HepG2 (cell line): ENCODE measurements around the gene SPTBN4. TPM values are rescaled to one million over a fixed set of nuclear protein-coding genes. Genes with fewer than 3 reads are reported as not detected.

Source experiments
- ATAC-seq: fragments of 200-7000 bp; cut with Tn5 transposase; 3 replicates; pipeline ENCODE4 v1.9.1; 2020; ENCODE audit warnings: mild to moderate bottlenecking, moderate library complexity
- BruUV-seq: library from RNA; stranded (reverse); fragments of 400-500 nt; replicated peaks from 2 replicates; lab custom pipeline; 2021; lab: Mats Ljungman, UMichigan
- CTCF ChIA-PET: fragments of 300-600 bp; formaldehyde crosslinking; extraction: SDS; loops from one replicate; lab custom pipeline; 2021; ENCODE audit warnings: low total read pairs, inconsistent platforms, low intra/inter-chr PET ratio; lab: Yijun Ruan, JAX
- POLR2A ChIA-PET: fragments of 350-600 bp; sonication (Branson Sonifier 250); formaldehyde crosslinking; loops from one replicate; lab custom pipeline; 2020; ENCODE audit warnings: antibody characterized with exemption, inconsistent platforms; lab: Yijun Ruan, JAX
- DNase-seq: peaks from one replicate; pipeline ENCODE4 v3.0.0-alpha.2; 2015; ENCODE audit warnings: low spot score
- FAIRE-seq: peaks from 3 replicates; lab custom pipeline; 2011; peaks lifted over from hg19 to GRCh38; lab: Jason Lieb, UNC
- H2AFZ ChIP-seq: one replicate; pipeline ENCODE4 v1.6.1; 2011; ENCODE audit warnings: low read length, inconsistent platforms
- H3K27ac ChIP-seq: fragments of 300-600 bp; 3 replicates; pipeline ENCODE4 v1.8.0; 2011; ENCODE audit warnings: mixed run types, mild to moderate bottlenecking, mixed read lengths, low read length, inconsistent platforms; ENCODE audit not compliant: insufficient read depth; ENCODE audit errors: extremely low read length
- H3K27me3 ChIP-seq, 2 experiments: fragments of 200-600 bp in 1 of 2; 2 replicates in 1 of 2; 3 replicates in 1 of 2; pipeline versions ENCODE4 v1.6.0 to v1.8.0; 2011; ENCODE audit warnings: low read length in 2 of 2, mild to moderate bottlenecking in 2 of 2, moderate library complexity in 2 of 2, inconsistent platforms in 1 of 2; ENCODE audit not compliant: insufficient read depth in 2 of 2, control insufficient read depth in 1 of 2
- H3K36me3 ChIP-seq, 2 experiments: fragments of 200-600 bp in 1 of 2; replicated peaks in 1 of 2; 2 replicates in 1 of 2; 3 replicates in 1 of 2; pipeline versions ENCODE4 v1.5.1 to v1.8.0; 2011; ENCODE audit warnings: low read length in 2 of 2, inconsistent platforms in 1 of 2; ENCODE audit not compliant: insufficient read depth in 2 of 2, control insufficient read depth in 1 of 2
- H3K4me1 ChIP-seq: 2 replicates; pipeline ENCODE4 v1.5.1; 2012; ENCODE audit warnings: low read length, inconsistent platforms; ENCODE audit not compliant: insufficient read depth
- H3K4me2 ChIP-seq: 2 replicates; pipeline ENCODE4 v1.6.0; 2011; ENCODE audit warnings: low read depth, low read length, inconsistent platforms
- H3K4me3 ChIP-seq, 3 experiments: fragments of 200-600 bp in 1 of 3; sonication (generic), shearing (Covaris generic) in 1 of 3; replicated peaks in 1 of 3; 2 replicates each; pipeline ENCODE4 v1.5.1; 2011 to 2016; ENCODE audit warnings: low read length in 3 of 3, inconsistent platforms in 2 of 3, low read depth in 2 of 3, mild to moderate bottlenecking in 2 of 3, control low read depth in 1 of 3, mixed read lengths in 1 of 3; ENCODE audit not compliant: insufficient read depth in 1 of 3
- H3K79me2 ChIP-seq: one replicate; pipeline ENCODE4 v1.6.1; 2011; ENCODE audit warnings: low read length, inconsistent platforms; ENCODE audit not compliant: insufficient read depth
- H3K9ac ChIP-seq: 2 replicates; pipeline ENCODE4 v1.6.0; 2011; ENCODE audit warnings: mild to moderate bottlenecking, low read depth, low read length, inconsistent platforms; ENCODE audit not compliant: insufficient read depth
- H3K9me3 ChIP-seq: 2 replicates; pipeline ENCODE4 v1.5.1; 2012; ENCODE audit warnings: mild to moderate bottlenecking, low read length
- H4K20me1 ChIP-seq: 2 replicates; pipeline ENCODE4 v1.6.0; 2011; ENCODE audit warnings: inconsistent platforms, mild to moderate bottlenecking, low read length, moderate library complexity; ENCODE audit not compliant: insufficient read depth
- ADNP ChIP-seq: sonication (generic); formaldehyde crosslinking; IDR thresholded peaks from 2 replicates; pipeline ENCODE4 v1.4.0; 2020; ENCODE audit warnings: missing genetic modification reagents
- EZH2 ChIP-seq: conservative IDR thresholded peaks from 2 replicates; pipeline ENCODE4 v1.6.1; 2012; ENCODE audit warnings: mild to moderate bottlenecking, low read depth, low read length, moderate library complexity
- FOXP1 ChIP-seq, 2 experiments: fragments of 450-650 bp in 1 of 2; IDR thresholded peaks; 2 replicates each; pipeline ENCODE4 v1.6.1; 2017 to 2018; ENCODE audit warnings: antibody characterized with exemption in 1 of 2
- HDAC1 ChIP-seq: sonication (generic); formaldehyde crosslinking; IDR thresholded peaks from 2 replicates; pipeline ENCODE4 v1.5.1; 2020; ENCODE audit warnings: mild to moderate bottlenecking, missing genetic modification reagents
- NBN ChIP-seq: fragments of 450-650 bp; conservative IDR thresholded peaks from 2 replicates; pipeline ENCODE4 v1.6.1; 2017
- SIX1 ChIP-seq: sonication (generic); formaldehyde crosslinking; IDR thresholded peaks from 2 replicates; pipeline ENCODE4 v1.4.0; 2020; ENCODE audit warnings: missing genetic modification reagents, borderline replicate concordance
- ZFP82 ChIP-seq: sonication (generic); formaldehyde crosslinking; IDR thresholded peaks from 2 replicates; pipeline ENCODE4 v1.5.1; 2020; ENCODE audit warnings: mild to moderate bottlenecking, missing genetic modification reagents, borderline replicate concordance
- ZNF274 ChIP-seq: sonication (generic); formaldehyde crosslinking; IDR thresholded peaks from 2 replicates; pipeline ENCODE4 v1.5.1; 2020; ENCODE audit warnings: mild to moderate bottlenecking, missing genetic modification reagents
- ZNF296 ChIP-seq: sonication (generic); formaldehyde crosslinking; conservative IDR thresholded peaks from 2 replicates; pipeline ENCODE4 v1.5.0; 2020; ENCODE audit warnings: mild to moderate bottlenecking, missing genetic modification reagents
- ZNF430 ChIP-seq: sonication (generic); formaldehyde crosslinking; IDR thresholded peaks from 2 replicates; pipeline ENCODE4 v1.9.0; 2021; ENCODE audit warnings: mild to moderate bottlenecking, missing genetic modification reagents
- ZNF577 ChIP-seq: sonication (generic); formaldehyde crosslinking; IDR thresholded peaks from 2 replicates; pipeline ENCODE4 v1.4.0; 2020; ENCODE audit warnings: mild to moderate bottlenecking, low read depth, missing genetic modification reagents, borderline replicate concordance
- ZNF674 ChIP-seq: sonication (generic); formaldehyde crosslinking; IDR thresholded peaks from 2 replicates; pipeline ENCODE4 v1.5.0; 2020; ENCODE audit warnings: low read depth, mild to moderate bottlenecking, missing genetic modification reagents
- ZNF780A ChIP-seq: sonication (generic); formaldehyde crosslinking; IDR thresholded peaks from 2 replicates; pipeline ENCODE4 v1.8.0; 2022; ENCODE audit warnings: mild to moderate bottlenecking, missing genetic modification reagents, moderate library complexity
- WGBS: methylation state at CpG from one replicate; pipeline ENCODE4 v1.1.6; 2017; ENCODE audit warnings: low lambda C conversion rate; 5-methylcytosine and 5-hydroxymethylcytosine counted together
- in situ Hi-C: cut with HindIII; loops from 2 replicates; pipeline ENCODE4 v1.10.0; 2017; ENCODE audit warnings: low pct_unique_long_range_greater_than_20kb; ENCODE audit not compliant: extremely low pct_ligation_motif_present
- intact Hi-C: fragments of 100-400 bp; cut with micrococcal nuclease; formaldehyde crosslinking; loops from one replicate; pipeline ENCODE4 v1.10.0; 2022; ENCODE audit not compliant: unreplicated experiment
- polyA plus RNA-seq, 8 experiments: library from polyadenylated mRNA; depleted of rRNA in 3 of 8; stranded (reverse) in 7 of 8; unstranded in 1 of 8; fragments of >200 nt; fragmentation: Illumina TruSeq in 4 of 8; extraction: Trizol in 4 of 8; gene quantifications; 2 replicates each; pipeline versions ENCODE4 v1.2.1 to v1.2.3, GENCODE V29; 2011 to 2016; ENCODE audit warnings: low read depth in 4 of 8, missing spikeins in 1 of 8, mixed read lengths in 1 of 8; ENCODE audit not compliant: insufficient read depth in 1 of 8
- total RNA-seq, 5 experiments: library from RNA; depleted of rRNA; stranded (reverse); fragments of >200 nt; fragmentation: Illumina TruSeq; extraction: Trizol; gene quantifications; 2 replicates each; pipeline ENCODE4 v1.2.3, GENCODE V29; 2016; ENCODE audit warnings: low read depth in 1 of 5
- TF ChIP-seq, protein P1 (sequence below): sonication (generic); formaldehyde crosslinking; IDR thresholded peaks from 2 replicates; pipeline ENCODE4 v1.4.0; 2020; ENCODE audit warnings: missing genetic modification reagents

The SPTBN4 gene
- total and polyA plus RNA-seq, 2 of the 13 experiments (the other 11 are each of a cell fraction or from before 2014, with no cell fraction given): 0.11 TPM

DNA sequence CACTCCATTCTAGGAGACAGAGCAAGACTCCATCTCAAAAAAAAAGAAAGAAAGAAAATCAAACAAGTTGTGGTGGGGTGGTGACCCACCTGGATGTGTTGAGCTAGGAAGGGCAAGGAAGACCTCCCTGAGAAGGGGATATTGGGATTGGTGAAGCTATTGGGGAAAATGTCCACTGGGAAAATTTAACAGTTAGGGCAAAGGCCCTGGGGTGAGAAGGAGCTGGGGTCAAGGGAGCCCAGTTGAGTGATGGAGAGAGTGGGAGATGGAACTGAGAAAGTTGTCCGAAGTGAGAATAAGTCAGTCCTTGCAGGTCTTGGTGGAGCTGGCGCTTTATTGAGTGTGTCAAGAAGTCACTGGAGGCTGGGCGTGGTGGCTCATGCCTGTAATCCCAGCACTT lies 28.5 kb upstream of the SPTBN4 start:
- FAIRE-seq (no peak), DNase-seq (no peak), ATAC-seq (no peak)
- Histone ChIP-seq H2AFZ (no peak overlapping the region), H3K4me1 (peaks cover 34% of the 10 kb centered on the region), H3K9me3 (no peaks in the 10 kb centered on the region), H3K4me3 (no peak overlapping the region), H3K27me3 (no peaks in the 10 kb centered on the region; a peak in 1 of 5 replicates), H3K27ac (no peak overlapping the region), H3K79me2 (peaks cover 19% of the 10 kb centered on the region), H3K9ac (no peak overlapping the region), H3K36me3 (peaks cover 7 to 22% of the 10 kb centered on the region in 2 experiments; a peak in 4 of 5 replicates), H4K20me1 (peaks cover 13% of the 10 kb centered on the region), H3K4me2 (no peak overlapping the region)
- POLR2A ChIA-PET: interaction anchor here (2.9 kb wide), 1 partner anchor 12 kb away, joined by 15 read pairs; the partner anchor contains the start of gene SERTAD1
- no peak for TF ChIP-seq ZNF274 (CRISPR knock-in tag)
- BruUV-seq: no TSS peak
- in situ Hi-C loops (no loop called here), intact Hi-C loops (no loop called here)
- CTCF ChIA-PET: no interaction called here
- WGBS: 92% methylated on average over 3 of the region's 3 CpGs

DNA sequence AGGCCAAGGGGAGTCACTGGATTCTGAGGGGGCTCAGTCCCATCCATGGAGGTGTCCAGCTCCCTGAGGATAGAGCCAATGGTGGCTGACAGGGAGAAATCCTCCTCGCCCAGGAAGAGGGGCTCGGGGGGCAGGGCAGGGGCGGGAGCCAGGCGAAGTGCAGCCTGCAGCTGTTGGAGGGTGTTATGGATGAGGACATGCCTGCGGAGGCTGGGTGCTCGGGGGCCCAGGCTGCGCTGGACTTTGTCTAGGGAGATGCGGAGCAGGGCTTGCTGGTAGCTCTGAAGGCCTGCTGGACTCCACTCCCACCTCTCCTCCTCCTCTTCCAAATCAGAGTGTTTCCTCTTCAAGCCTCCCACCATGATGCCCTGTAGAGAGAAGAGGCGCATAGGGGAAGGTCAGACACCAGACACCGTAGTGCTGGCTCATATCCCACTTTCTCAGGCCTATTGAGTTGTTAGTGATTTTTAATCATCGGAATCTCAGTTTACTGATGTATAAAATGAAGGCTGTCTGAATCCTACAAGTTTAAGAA lies 25.0 kb upstream of the SPTBN4 start:
- Histone ChIP-seq H3K4me1 (peaks cover 12% of the 10 kb centered on the region), H3K36me3 (peaks cover 7 to 22% of the 10 kb centered on the region in 2 experiments; a peak in 4 of 5 replicates), H4K20me1 (peaks cover 13% of the 10 kb centered on the region), H3K9me3 (no peaks in the 10 kb centered on the region), H3K4me2 (peak overlapping the region; percentile 97), H3K9ac (peak overlapping the region; percentile 76), H3K79me2 (peaks cover 27% of the 10 kb centered on the region), H3K27me3 (peaks cover 0 to 5% of the 10 kb centered on the region in 2 experiments; a peak in 1 of 5 replicates), H3K27ac (no peak overlapping the region), H2AFZ (no peak overlapping the region), H3K4me3 (peak overlapping the region in 1 of 3 experiments; percentile 76; a peak in 1 of 6 replicates)
- DNase-seq (no peak), FAIRE-seq (no peak), ATAC-seq (no peak)
- ChIA-PET POLR2A (interaction anchor here (1.7 to 4.6 kb wide), 3 partner anchors 15 to 162 kb away, joined by 4 to 80 read pairs (median 50); partner anchors contain the start of gene SERTAD1), CTCF (no interaction called here)
- intact Hi-C loops: loop anchor here (5.0 kb wide), 1 partner anchor 1039 kb away; no protein-coding TSS in a partner anchor
- in situ Hi-C loops: no loop called here
- WGBS: 95% methylated on average over 11 of the region's 11 CpGs
- BruUV-seq: no TSS peak
- no peak for TF ChIP-seq SIX1 (CRISPR knock-in tag)
- TF ChIP-seq EZH2: no peak
- no peak for TF ChIP-seq ZFP82 (CRISPR knock-in tag)
- TF ChIP-seq ADNP (CRISPR knock-in tag): no peak
- TF ChIP-seq HDAC1 (CRISPR knock-in tag): no peak
- no peak for TF ChIP-seq ZNF780A (CRISPR knock-in tag)
- no peak for TF ChIP-seq ZNF296
- no peak for TF ChIP-seq ZNF577 (CRISPR knock-in tag)
- TF ChIP-seq ZNF674 (CRISPR knock-in tag): no peak
- TF ChIP-seq, protein P1, sequence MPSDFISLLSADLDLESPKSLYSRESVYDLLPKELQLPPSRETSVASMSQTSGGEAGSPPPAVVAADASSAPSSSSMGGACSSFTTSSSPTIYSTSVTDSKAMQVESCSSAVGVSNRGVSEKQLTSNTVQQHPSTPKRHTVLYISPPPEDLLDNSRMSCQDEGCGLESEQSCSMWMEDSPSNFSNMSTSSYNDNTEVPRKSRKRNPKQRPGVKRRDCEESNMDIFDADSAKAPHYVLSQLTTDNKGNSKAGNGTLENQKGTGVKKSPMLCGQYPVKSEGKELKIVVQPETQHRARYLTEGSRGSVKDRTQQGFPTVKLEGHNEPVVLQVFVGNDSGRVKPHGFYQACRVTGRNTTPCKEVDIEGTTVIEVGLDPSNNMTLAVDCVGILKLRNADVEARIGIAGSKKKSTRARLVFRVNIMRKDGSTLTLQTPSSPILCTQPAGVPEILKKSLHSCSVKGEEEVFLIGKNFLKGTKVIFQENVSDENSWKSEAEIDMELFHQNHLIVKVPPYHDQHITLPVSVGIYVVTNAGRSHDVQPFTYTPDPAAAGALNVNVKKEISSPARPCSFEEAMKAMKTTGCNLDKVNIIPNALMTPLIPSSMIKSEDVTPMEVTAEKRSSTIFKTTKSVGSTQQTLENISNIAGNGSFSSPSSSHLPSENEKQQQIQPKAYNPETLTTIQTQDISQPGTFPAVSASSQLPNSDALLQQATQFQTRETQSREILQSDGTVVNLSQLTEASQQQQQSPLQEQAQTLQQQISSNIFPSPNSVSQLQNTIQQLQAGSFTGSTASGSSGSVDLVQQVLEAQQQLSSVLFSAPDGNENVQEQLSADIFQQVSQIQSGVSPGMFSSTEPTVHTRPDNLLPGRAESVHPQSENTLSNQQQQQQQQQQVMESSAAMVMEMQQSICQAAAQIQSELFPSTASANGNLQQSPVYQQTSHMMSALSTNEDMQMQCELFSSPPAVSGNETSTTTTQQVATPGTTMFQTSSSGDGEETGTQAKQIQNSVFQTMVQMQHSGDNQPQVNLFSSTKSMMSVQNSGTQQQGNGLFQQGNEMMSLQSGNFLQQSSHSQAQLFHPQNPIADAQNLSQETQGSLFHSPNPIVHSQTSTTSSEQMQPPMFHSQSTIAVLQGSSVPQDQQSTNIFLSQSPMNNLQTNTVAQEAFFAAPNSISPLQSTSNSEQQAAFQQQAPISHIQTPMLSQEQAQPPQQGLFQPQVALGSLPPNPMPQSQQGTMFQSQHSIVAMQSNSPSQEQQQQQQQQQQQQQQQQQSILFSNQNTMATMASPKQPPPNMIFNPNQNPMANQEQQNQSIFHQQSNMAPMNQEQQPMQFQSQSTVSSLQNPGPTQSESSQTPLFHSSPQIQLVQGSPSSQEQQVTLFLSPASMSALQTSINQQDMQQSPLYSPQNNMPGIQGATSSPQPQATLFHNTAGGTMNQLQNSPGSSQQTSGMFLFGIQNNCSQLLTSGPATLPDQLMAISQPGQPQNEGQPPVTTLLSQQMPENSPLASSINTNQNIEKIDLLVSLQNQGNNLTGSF (CRISPR knock-in tag): no peak
- TF ChIP-seq ZNF430: no peak
- no peak for TF ChIP-seq FOXP1 (IDR thresholded peaks at IDR 0.05)
- no peak for TF ChIP-seq FOXP1 (CRISPR knock-in tag; IDR thresholded peaks at IDR 0.05)
- no peak for TF ChIP-seq NBN
